ENCODE results near the gene CNTNAP2.

DNA sequence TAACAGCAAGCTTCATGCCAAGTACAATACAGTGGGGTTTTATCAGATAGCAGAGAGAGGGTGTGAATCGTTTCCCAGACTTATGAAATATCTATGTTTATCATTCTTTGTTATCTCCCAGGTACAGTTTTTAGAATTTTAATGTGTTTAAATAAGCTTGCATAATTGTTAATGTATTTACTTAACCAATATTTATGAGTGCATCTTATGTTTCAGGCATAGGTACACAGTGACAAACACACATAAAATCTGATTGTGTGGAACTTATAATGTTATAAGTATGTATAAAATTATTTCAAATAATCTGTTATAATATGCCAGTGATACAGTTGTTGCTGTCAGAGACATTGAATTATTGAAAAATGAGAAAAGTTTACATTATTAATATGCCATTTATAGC, 1462.5 kb downstream of the CNTNAP2 start:
- TF ChIP-seq, protein P1, sequence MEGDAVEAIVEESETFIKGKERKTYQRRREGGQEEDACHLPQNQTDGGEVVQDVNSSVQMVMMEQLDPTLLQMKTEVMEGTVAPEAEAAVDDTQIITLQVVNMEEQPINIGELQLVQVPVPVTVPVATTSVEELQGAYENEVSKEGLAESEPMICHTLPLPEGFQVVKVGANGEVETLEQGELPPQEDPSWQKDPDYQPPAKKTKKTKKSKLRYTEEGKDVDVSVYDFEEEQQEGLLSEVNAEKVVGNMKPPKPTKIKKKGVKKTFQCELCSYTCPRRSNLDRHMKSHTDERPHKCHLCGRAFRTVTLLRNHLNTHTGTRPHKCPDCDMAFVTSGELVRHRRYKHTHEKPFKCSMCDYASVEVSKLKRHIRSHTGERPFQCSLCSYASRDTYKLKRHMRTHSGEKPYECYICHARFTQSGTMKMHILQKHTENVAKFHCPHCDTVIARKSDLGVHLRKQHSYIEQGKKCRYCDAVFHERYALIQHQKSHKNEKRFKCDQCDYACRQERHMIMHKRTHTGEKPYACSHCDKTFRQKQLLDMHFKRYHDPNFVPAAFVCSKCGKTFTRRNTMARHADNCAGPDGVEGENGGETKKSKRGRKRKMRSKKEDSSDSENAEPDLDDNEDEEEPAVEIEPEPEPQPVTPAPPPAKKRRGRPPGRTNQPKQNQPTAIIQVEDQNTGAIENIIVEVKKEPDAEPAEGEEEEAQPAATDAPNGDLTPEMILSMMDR (IDR thresholded peaks at IDR 0.05) = no peak
- TF ChIP-seq SIN3A (IDR thresholded peaks at IDR 0.05; ENCODE audit: borderline replicate concordance, insufficient read depth, low read depth, low read length) (no peak), POLR2AphosphoS5 (IDR thresholded peaks at IDR 0.05; ENCODE audit: low read depth, low read length) (no peak)
